HK-2 (cell line): ENCODE results near the gene FBXO24.
A peak's percentile ranks its signal among the peaks of the same experiment; 100 is the strongest.

Source experiments
- DNase-seq: peaks from one replicate; pipeline ENCODE4 v3.0.0-alpha.2; 2018; ENCODE audit not compliant: unreplicated experiment

The FBXO24 gene

DNA sequence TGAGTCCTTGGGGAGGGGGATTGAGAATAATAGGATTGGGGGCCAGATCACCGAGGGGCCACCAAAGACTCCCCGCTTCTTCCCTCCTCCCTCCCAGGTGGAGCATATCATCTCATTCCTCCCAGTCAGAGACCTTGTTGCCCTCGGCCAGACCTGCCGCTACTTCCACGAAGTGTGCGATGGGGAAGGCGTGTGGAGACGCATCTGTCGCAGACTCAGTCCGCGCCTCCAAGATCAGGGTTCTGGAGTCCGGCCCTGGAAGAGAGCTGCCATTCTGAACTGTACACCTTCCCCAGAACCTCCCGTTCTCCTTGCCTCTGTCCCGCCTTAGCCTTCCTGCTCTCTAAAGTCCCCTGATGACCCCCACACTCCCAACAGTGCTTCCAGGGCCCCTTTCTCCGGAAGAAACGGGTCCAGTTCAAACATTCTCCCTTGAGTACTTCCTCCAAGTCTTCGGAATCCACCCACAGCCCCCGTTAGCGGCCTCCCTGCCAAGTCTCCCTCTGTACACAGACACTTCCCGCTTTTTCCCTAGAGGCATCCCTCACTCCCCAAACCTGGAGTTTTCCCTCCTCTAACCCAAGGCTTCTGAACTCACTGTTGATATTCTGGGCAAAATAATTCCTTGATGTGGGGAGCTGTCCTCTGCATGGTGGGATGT is 4.1 kb downstream of the FBXO24 start:
- DNase-seq: no peak

DNA sequence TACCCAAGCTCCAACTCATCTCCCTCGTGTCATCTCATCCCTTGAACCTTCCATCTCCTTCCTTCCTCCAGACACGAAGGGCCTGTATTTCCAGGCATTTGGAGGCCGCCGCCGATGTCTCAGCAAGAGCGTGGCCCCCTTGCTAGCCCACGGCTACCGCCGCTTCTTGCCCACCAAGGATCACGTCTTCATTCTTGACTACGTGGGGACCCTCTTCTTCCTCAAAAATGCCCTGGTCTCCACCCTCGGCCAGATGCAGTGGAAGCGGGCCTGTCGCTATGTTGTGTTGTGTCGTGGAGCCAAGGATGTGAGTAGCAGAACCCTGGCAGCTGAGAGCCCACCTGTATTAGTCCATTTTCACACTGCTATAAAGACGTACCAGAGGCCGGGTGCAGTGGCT is 5.5 kb downstream of the FBXO24 start:
- DNase-seq: no peak

- DNase-seq: no peak
Observed at GRCh38 chr7:100595188-100595587, 9.1 kb downstream of the FBXO24 start.

DNA sequence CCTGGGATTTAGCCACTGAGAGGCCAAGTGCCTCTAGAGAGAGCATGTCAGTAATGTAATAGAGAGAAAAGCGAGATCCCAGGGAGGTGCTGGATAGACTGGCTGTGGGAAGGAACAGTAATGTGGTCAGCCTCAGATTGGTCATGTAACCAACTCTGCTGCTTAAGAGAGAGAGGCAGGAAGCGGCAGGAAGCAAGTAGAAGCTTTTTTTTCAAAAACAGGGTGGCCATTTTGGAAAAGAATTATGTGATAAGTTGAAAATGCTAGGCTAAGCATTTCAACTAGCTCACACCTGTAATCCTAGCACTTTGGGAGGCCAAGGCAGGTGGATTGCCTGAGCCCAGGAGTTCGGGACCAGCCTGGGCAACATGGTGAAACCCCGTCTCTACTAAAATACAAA is 12.3 kb downstream of the FBXO24 start:
- DNase-seq: no peak

DNA sequence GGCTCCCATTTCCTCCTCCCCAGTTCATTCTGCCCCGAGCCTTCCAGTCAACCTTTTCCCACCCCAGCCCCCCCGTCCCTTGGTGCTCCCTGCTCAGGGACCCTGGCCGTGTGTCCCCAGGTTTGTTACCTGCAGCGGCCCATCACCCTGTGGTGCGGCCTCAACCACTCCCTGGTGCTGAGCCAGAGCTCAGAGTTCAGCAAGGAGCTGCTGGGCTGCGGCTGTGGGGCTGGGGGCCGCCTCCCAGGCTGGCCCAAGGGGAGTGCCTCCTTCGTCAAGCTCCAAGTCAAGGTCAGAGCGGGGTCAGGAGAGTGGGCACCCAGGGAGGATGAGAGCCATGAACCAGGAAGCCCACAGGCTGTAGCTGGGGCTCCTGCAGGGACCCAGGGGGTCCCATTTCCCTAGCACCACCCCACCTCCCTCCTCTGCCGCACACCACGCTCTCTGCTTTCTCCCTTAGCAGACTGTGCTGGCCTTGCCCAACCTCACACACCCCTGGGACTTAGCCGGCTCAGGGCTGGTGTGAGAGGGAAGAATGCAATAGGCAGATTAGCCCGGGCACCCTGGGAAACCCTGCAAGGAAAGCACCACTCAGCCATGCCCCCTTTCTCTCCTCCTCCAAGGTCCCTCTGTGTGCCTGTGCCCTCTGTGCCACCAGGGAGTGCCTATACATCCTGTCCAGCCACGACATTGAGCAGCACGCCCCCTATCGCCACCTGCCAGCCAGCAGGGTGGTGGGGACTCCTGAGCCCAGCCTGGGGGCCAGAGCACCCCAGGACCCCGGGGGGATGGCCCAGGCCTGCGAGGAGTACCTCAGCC is 14.0 kb downstream of the FBXO24 start:
- DNase-seq: no peak

DNA sequence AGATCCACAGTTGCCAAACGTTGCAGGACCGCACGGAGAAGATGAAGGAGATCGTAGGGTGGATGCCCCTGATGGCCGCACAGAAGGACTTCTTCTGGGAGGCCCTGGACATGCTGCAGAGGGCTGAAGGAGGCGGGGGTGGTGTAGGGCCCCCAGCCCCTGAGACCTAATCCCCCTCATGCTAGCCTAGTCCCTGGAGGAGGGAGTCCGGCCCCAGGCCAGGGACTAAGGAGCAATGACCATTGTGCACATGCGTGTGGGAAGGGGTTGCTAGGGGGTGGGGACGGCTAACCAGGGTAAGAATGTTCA is 14.6 kb downstream of the FBXO24 start:
- no peak for DNase-seq

DNA sequence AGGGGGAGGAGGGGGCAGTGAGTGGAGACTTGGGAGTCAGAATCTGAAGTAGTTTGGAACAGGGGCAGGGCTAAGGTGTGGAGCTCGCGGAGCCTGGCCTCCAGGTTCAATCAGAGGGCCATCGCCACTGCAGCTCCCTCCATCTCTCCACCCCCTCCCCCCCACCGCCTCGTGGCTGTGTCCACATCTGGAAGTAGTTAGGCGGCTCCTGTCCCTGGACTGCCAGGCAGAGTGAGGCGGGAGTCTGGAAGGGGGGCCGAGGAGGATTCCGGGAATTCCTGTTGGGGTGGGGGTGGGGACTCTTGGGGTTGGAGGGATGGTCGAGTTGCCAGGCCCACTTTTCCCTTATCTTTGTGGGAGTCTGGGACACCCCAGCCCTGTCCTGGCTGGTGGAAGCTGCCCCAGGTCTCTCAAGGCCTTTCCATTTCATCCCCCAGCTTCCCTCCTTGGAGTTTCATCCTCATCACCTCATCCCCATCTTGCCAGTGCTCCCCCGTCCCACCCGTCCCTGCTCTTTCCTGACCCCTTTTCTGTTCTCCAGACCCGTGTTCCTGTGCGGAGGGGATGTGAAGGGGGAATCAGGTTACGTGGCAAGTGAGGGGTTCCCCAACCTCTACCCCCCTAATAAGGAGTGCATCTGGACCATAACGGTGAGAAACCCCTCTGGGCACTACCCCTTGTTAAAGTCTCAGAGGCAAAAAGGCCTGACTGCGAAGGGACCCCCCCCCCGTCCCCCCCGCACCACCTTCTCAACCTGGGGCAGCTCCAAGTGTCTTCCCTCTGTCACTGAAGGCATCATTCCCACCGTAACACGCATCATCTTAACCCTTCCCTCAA is 17.0 kb downstream of the FBXO24 start:
- no peak for DNase-seq

DNA sequence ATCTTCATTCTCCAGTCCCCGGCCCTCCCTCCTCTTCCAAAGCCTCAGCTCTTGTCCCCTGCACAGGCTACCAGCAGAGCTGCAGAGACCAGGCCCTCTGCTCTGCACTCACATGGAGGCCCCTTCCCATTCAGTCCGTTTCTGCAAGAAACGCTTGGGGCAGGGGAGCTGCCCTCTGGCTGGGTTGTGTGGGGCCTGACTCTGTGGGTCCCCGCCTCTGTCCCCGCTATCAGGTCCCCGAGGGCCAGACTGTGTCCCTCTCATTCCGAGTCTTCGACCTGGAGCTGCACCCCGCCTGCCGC is 17.5 kb downstream of the FBXO24 start:
- no peak for DNase-seq

GRCh38 chr7:100604028-100604975 is 18.2 kb downstream of the FBXO24 start:
- peak; percentile 85 for DNase-seq

DNA sequence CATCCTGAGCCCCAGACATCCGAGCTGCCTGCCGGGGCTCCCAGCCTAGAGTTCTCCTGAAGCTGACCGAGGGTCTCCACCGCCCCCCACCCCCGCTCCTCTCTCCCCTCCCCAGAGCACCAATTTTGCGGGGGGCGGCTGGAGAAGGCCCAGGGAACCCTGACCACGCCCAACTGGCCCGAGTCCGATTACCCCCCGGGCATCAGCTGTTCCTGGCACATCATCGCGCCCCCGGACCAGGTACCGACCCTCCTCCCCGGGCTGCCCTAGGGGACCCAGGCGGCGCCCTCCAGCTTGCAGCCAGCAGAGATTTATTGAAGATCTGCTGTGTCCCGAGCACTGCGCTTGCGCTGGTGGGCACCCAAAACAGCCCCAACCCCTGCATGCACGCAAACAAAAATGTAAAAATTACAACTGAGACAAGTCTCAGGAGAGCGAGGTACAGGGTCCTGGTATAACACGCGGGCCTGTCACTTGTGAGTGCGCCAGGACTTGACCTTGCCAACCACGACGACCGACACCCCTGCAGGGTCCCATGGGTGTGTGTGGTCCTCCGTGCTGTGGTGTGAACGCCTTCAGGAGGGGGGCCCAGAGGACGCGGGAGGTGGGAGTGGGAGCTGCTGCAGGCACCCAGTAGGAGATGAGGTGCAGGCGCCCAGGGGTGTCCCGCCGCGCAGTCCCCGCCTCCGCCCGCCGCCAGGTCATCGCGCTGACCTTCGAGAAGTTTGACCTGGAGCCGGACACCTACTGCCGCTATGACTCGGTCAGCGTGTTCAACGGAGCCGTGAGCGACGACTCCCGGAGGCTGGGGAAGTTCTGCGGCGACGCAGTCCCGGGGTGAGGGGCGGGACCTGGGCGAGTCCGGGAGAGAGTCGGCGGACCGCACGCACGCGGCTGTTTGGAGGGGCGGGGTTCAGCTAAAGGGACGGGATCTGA is 19.1 kb downstream of the FBXO24 start:
- DNase-seq: no peak

DNA sequence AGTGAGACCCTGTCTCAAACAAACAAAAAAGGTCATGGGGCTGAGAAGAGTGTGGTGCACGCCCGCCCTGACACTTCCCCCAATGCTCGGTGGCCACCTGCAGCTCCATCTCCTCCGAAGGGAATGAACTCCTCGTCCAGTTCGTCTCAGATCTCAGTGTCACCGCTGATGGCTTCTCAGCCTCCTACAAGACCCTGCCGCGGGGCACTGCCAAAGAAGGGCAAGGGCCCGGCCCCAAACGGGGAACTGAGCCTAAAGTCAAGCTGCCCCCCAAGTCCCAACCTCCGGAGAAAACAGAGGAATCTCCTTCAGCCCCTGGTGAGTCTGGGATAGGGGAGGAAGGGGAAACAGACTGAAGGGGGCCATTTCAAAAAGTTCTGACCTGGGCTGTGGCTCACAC is 20.2 kb downstream of the FBXO24 start:
- DNase-seq: no peak

DNA sequence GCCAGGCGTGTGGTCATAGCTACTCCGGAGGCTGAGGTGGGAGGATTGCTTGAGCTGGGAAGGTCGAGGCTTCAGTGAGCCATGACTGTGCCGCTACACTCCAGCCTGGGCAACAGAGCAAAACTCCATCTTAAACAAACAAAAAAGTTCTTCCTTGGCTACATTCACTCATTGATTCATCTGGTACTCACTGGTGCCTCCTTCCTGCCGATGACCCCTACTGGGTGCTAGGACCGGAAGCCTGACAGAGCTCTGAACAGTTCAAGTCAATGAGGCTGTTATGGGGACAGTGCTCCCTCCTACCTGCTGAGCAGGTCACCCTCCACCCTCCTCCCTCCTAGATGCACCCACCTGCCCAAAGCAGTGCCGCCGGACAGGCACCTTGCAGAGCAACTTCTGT is 21.0 kb downstream of the FBXO24 start:
- DNase-seq: no peak

DNA sequence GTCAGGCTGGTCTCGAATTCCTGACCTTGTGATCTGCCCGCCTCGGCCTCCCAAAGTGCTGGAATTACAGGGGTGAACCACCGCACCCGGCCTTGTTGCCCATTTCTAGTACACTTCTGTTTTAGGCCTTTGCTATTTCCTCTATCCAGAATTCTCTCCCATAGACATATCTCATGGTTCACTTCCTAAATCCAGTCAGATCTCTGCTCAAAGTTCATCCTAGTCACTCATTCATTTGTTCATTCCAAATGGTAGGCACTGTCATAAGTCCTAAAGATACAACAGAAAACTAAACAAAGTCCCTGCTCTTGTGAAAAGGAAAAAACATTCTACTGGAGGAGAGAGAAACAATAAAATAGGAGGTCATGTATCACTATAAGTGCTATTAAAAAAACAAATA is 23.8 kb downstream of the FBXO24 start:
- no peak for DNase-seq

- DNase-seq: peak; percentile 98
Observed at GRCh38 chr7:100611983-100612729, 26.0 kb downstream of the FBXO24 start, which contains the start of gene MOSPD3. MOSPD3 (plus strand) TSS chr7:100612540; CDS start chr7:100612792, 252 bp downstream.

- peak; percentile 38 for DNase-seq
Observed at GRCh38 chr7:100612730-100613390, 26.7 kb downstream of the FBXO24 start.

DNA sequence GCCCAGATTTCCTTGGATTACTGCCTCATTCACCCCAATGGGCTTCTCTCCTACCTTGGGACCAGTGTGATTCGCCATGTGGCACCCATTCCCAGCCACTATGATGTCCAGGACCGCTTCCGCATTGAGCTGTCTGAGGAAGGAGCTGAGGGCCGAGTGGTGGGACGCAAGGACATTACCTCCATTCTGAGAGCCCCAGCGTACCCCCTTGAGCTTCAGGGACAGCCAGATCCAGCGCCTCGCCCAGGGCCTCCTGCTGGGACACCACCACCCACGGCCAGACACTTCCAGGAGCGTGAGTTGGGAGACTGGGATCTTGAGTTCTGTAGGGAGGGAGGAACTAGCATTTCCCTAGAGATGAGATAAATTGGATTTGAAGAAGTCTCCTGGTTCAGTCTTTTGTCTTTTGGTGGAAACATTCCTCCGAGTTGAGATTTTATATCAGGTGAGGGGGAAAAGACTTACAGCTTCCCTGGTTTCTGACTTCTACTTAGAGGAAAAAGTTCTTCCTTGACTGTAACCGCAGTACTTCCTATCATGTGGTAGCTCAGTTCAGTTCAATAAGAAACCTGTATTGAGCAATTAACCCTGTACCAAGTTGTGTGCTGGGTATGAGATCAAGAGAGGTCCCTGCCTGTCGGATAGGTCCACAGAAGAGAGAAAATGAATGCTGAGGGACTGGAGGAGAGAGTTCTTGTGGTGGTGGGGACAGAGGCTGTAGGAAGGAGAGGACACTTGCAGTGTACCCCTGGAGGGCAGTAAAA is 27.5 kb downstream of the FBXO24 start:
- DNase-seq: no peak

DNA sequence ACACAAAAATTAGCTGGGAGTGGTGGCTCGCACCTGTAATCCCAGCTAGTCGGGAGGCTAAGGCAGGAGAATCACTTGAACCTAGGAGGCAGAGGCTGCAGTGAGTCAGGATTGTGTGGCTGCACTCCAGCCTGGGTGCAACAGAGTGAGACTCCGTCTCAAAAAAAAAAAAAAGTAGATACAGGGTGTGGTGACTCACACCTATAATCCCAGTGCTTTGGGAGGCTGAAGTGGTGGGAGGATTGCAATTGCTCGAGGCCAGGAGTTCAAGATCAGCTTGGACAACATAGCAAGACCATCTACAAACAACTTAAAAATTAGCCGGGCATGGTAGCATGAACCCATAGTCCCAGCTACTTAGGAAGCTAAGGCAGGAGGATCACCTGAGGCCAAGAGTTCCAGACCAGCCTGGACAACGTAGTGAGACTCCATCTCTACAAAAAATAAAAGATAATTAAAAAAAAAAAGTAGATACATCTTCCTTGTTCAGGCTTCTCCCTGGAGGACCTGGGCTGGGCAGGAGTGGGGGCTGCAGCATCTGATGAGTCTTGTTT is 28.3 kb downstream of the FBXO24 start:
- no peak for DNase-seq

GRCh38 chr7:100620239-100620638 is 34.1 kb downstream of the FBXO24 start:
- DNase-seq: no peak
